Activated naive CD8-positive, alpha-beta T cell treated with anti-CD3 and anti-CD28 coated beads for 36 hours (primary cell): ENCODE data around the gene MARK1. TPM values are rescaled to one million over a fixed set of nuclear protein-coding genes. Genes with fewer than 3 reads are reported as not detected.

ENCODE experiments used
- DNase-seq: peaks from one replicate; pipeline ENCODE4 v3.0.0; 2021
- H3K27ac Mint-ChIP-seq: one replicate; pipeline ENCODE4 v1.8.0; 2022; ENCODE audit warnings: mild to moderate bottlenecking, moderate library complexity, mixed read lengths
- H3K27me3 Mint-ChIP-seq: one replicate; pipeline ENCODE4 v1.8.0; 2022; ENCODE audit warnings: mild to moderate bottlenecking, mixed read lengths
- H3K36me3 Mint-ChIP-seq: one replicate; pipeline ENCODE4 v1.8.0; 2021; ENCODE audit warnings: mild to moderate bottlenecking, mixed read lengths
- H3K4me1 Mint-ChIP-seq: one replicate; pipeline ENCODE4 v1.8.0; 2021; ENCODE audit warnings: mixed read lengths
- H3K4me3 Mint-ChIP-seq: one replicate; pipeline ENCODE4 v1.8.0; 2022; ENCODE audit warnings: mild to moderate bottlenecking, moderate library complexity, mixed read lengths
- H3K9me3 Mint-ChIP-seq: one replicate; pipeline ENCODE4 v1.8.0; 2022; ENCODE audit warnings: mixed read lengths
- total RNA-seq, 2 experiments: library from RNA; stranded (reverse); gene quantifications; one replicate each; pipeline ENCODE4 v1.2.3, GENCODE V29; 2021

MARK1 gene
- total RNA-seq, 2 experiments from 2014 or later, result not detected

GRCh38 chr1:220684890-220685289 is 157.0 kb downstream of the MARK1 start:
- no peak for DNase-seq
- Mint-ChIP-seq H3K27ac (no peak overlapping the region), H3K36me3 (no peaks in the 10 kb centered on the region), H3K4me1 (peaks cover 3% of the 10 kb centered on the region), H3K4me3 (no peak overlapping the region), H3K9me3 (no peaks in the 10 kb centered on the region), H3K27me3 (peaks cover 10% of the 10 kb centered on the region)

GRCh38 chr1:220685879-220686278 is 157.9 kb downstream of the MARK1 start:
- Mint-ChIP-seq H3K27ac (no peak overlapping the region), H3K4me3 (no peak overlapping the region), H3K36me3 (no peaks in the 10 kb centered on the region), H3K27me3 (peaks cover 13% of the 10 kb centered on the region), H3K4me1 (peaks cover 4% of the 10 kb centered on the region), H3K9me3 (no peaks in the 10 kb centered on the region)
- no peak for DNase-seq

- DNase-seq, result no peak
- Mint-ChIP-seq H3K36me3 (no peaks in the 10 kb centered on the region), H3K4me3 (no peak overlapping the region)
These were observed 159.9 kb downstream of the MARK1 start for GRCh38 chr1:220687809-220688208.

GRCh38 chr1:220689666-220690065 is 161.7 kb downstream of the MARK1 start:
- Mint-ChIP-seq H3K27me3 (peaks cover 26% of the 10 kb centered on the region), H3K36me3 (no peaks in the 10 kb centered on the region), H3K4me3 (peak overlapping the region; percentile 78), H3K9me3 (no peaks in the 10 kb centered on the region), H3K4me1 (peaks cover 4% of the 10 kb centered on the region), H3K27ac (no peak overlapping the region)
- no peak for DNase-seq

More at GRCh38 chr1:220687809-220688208, 159.9 kb downstream of the MARK1 start:
- Mint-ChIP-seq H3K27me3 (peaks cover 28% of the 10 kb centered on the region), H3K4me1 (peaks cover 4% of the 10 kb centered on the region), H3K9me3 (no peaks in the 10 kb centered on the region), H3K27ac (no peak overlapping the region)

DNA sequence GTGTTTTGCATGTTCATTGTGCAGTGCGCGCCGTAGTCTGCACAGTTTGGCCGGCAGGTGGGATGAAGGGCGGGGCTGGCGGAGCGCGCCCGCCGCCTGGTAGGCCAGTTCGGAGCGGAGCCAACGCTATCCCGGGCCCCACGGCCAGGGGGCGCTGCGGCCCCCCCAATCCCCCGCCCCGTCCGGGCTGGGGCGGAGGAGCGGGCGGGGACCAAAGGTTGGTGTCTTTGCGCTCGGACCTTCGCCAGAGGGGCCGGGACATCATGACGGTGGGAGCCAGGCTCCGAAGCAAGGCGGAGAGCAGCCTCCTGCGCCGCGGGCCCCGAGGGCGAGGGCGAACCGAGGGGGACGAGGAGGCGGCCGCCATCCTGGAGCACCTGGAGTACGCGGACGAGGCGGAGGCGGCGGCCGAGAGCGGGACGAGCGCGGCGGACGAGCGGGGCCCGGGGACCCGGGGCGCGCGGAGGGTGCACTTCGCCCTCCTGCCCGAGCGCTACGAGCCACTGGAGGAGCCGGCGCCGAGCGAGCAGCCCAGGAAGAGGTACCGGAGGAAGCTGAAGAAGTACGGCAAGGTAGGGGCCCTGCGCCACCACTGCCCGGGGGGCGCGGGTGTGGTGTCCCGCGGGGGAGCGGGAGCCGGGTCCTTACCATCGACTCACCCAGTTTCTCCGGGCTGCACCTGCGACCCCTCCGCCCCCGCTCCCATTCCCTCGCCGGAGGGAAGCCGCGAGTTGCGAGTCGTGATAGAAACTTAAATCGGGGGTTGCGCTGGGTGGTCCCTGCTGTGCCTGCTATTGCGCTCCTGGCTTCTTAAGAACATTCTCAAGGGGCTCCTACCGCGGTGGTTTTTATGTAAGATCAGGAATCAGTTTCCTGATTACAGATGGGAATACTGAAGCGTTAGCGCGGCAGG is 162.5 kb downstream of the MARK1 start, which contains the start of gene C1orf115:
Gene C1orf115, plus strand, starts transcription at position 224 of the 913 bp plus-strand sequence. Its CDS starts 40 bp downstream, at position 264.
- Mint-ChIP-seq H3K4me3 (peak within 1 kb of the TSS; percentile 78), H3K4me1 (peaks cover 4% of the 10 kb centered on the region), H3K27me3 (peaks cover 26% of the 10 kb centered on the region), H3K9me3 (no peaks in the 10 kb centered on the region), H3K36me3 (no peaks in the 10 kb centered on the region), H3K27ac (no peak within 1 kb of the TSS)
- peak; percentile 78 for DNase-seq

- Mint-ChIP-seq H3K9me3 (no peaks in the 10 kb centered on the region), H3K4me3 (no peak overlapping the region), H3K4me1 (peaks cover 4% of the 10 kb centered on the region)
These were observed 163.2 kb downstream of the MARK1 start for GRCh38 chr1:220691053-220691684.

GRCh38 chr1:220692436-220693228 is 164.7 kb downstream of the MARK1 start:
- Mint-ChIP-seq H3K36me3 (no peaks in the 10 kb centered on the region), H3K27me3 (peaks cover 26% of the 10 kb centered on the region), H3K4me1 (peaks cover 4% of the 10 kb centered on the region), H3K4me3 (no peak overlapping the region), H3K27ac (no peak overlapping the region), H3K9me3 (no peaks in the 10 kb centered on the region)
- DNase-seq, result no peak

More at GRCh38 chr1:220691053-220691684, 163.2 kb downstream of the MARK1 start:
- Mint-ChIP-seq H3K27me3 (peaks cover 26% of the 10 kb centered on the region), H3K36me3 (no peaks in the 10 kb centered on the region), H3K27ac (no peak overlapping the region)
- no peak for DNase-seq

DNA sequence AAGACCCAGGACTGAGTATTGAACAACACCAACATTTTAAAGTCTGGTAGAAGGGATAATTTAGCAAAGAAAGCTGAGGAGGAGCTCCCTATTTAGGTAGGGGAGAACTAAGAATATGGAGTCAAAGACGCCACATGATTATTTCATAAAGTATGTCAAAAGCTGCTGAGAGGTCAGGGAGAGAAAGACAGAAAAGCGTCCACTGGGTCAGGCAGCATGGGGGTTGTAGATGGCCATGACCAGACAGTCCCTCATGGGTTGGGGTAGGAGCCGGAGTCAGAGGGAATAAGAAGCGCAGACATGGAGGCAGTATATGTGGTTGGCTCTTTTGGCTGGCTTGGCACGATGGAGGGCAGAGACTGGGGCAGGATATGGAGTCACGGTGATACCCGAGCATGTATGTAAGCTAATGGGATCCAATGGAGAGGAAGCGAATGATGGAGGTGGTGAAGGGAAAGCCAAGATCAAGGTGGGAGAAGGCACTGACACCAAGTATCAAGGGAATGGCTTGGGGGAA is 167.0 kb downstream of the MARK1 start:
- H3K27ac Mint-ChIP-seq, result no peak overlapping the region
- H3K9me3 Mint-ChIP-seq, result no peaks in the 10 kb centered on the region
- H3K27me3 Mint-ChIP-seq, result peaks cover 26% of the 10 kb centered on the region
- DNase-seq, result no peak
- peaks cover under 1% of the 10 kb centered on the region for H3K4me1 Mint-ChIP-seq
- H3K4me3 Mint-ChIP-seq, result no peak overlapping the region
- no peaks in the 10 kb centered on the region for H3K36me3 Mint-ChIP-seq

GRCh38 chr1:220695426-220695825 is 167.5 kb downstream of the MARK1 start:
- H3K4me3 Mint-ChIP-seq, result no peak overlapping the region
- no peaks in the 10 kb centered on the region for H3K4me1 Mint-ChIP-seq
- DNase-seq, result no peak
- no peak overlapping the region for H3K27ac Mint-ChIP-seq
- no peaks in the 10 kb centered on the region for H3K36me3 Mint-ChIP-seq
- H3K27me3 Mint-ChIP-seq, result peaks cover 21% of the 10 kb centered on the region
- H3K9me3 Mint-ChIP-seq, result no peaks in the 10 kb centered on the region

DNA sequence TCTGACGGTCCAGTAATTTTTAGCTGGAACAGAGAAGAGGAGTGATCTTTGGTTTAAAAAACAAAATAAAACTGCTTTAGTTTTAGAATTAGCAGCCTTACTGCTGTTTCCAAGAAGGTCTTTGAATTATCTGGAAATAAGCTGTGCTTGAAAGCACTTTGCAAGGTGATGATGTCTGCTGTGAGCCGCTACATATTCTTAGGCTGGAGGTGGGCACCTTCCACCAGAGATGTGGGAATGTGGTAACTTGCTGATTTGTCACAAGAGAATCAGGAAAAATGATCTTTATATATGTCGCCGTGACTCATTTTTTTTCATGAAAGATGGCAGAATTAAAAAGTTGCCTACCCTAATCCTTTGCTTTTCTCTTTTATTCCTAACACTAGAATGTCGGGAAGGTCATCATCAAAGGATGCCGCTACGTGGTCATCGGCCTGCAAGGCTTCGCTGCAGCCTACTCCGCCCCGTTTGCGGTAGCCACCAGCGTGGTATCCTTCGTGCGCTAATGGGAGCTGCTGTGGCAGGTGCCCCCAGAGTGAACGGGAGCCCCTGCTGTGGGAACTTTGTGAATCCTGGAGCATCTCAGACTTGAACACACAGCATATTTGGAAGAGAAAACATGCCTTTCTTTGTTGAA is 168.4 kb downstream of the MARK1 start:
- H3K36me3 Mint-ChIP-seq, result no peaks in the 10 kb centered on the region
- H3K4me1 Mint-ChIP-seq, result no peaks in the 10 kb centered on the region
- no peaks in the 10 kb centered on the region for H3K9me3 Mint-ChIP-seq
- no peak overlapping the region for H3K27ac Mint-ChIP-seq
- no peak for DNase-seq
- H3K27me3 Mint-ChIP-seq, result peaks cover 20% of the 10 kb centered on the region
- H3K4me3 Mint-ChIP-seq, result no peak overlapping the region

- no peaks in the 10 kb centered on the region for H3K36me3 Mint-ChIP-seq
- no peak for DNase-seq
- no peaks in the 10 kb centered on the region for H3K9me3 Mint-ChIP-seq
- H3K27ac Mint-ChIP-seq, result no peak overlapping the region
- H3K4me3 Mint-ChIP-seq, result no peak overlapping the region
- no peaks in the 10 kb centered on the region for H3K4me1 Mint-ChIP-seq
- H3K27me3 Mint-ChIP-seq, result peaks cover 15% of the 10 kb centered on the region
These were observed 168.9 kb downstream of the MARK1 start for GRCh38 chr1:220696863-220697231.

DNA sequence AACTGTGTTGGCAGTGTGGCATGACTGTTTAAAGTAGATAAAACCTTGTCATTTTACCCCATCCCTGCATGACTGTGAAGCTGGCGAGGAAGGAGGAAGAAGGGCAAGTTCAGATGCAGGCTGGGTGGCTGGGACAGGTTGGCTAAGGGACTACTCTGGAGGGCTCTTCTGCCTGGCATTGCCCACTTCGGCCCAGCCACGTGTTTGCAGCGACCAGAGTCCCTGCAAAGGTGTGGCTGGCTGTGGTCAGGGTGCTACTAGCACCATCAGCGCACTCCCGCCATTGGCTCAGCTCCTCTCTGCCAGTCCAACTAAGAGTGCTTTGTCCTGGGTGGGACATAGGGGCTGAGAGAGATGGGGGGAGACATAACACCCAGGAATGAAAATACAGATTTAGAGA is 169.4 kb downstream of the MARK1 start:
- Mint-ChIP-seq H3K27ac (no peak overlapping the region), H3K36me3 (no peaks in the 10 kb centered on the region), H3K4me1 (no peaks in the 10 kb centered on the region), H3K9me3 (no peaks in the 10 kb centered on the region), H3K4me3 (no peak overlapping the region), H3K27me3 (peaks cover 18% of the 10 kb centered on the region)
- DNase-seq, result no peak

DNA sequence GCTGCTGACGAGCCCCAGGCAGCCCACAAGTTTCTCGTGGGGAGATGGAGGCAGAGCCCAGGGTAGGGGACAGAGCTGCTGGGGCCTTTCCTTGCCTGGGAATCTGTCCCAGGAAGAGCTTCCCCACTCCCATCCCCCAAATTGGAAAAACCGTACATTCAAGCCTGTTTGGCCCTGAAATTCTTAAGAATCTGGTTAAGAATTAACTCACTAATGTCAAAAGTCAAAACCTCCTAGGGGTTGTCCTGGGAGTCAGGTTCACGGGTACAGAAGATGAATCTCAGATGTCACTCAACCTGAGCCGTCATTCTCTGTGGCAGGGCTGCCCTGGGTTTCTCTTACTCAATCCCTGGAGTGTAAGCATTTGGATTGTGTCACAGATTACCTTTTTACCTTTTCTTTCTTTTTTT is 170.7 kb downstream of the MARK1 start:
- Mint-ChIP-seq H3K27ac (no peak overlapping the region), H3K9me3 (no peaks in the 10 kb centered on the region), H3K36me3 (no peaks in the 10 kb centered on the region), H3K27me3 (peaks cover 19% of the 10 kb centered on the region), H3K4me1 (no peaks in the 10 kb centered on the region), H3K4me3 (no peak overlapping the region)
- DNase-seq, result no peak

GRCh38 chr1:220699044-220699443 is 171.1 kb downstream of the MARK1 start:
- peaks cover 19% of the 10 kb centered on the region for H3K27me3 Mint-ChIP-seq

More at GRCh38 chr1:220699044-220699443, 171.1 kb downstream of the MARK1 start:
- Mint-ChIP-seq H3K4me1 (no peaks in the 10 kb centered on the region), H3K27ac (no peak overlapping the region), H3K9me3 (no peaks in the 10 kb centered on the region), H3K36me3 (no peaks in the 10 kb centered on the region), H3K4me3 (no peak overlapping the region)
- no peak for DNase-seq
